ENCODE data around the gene NUDT7.

- TF ChIP-seq EZH2 (IDR thresholded peaks at IDR 0.05; ENCODE audit: borderline replicate concordance, low read depth, low read length, severe bottlenecking), result no peak
- TF ChIP-seq CTCF (IDR thresholded peaks at IDR 0.05; ENCODE audit: extremely low read depth in 1 of 2, insufficient read depth in 1 of 2, low read depth in 1 of 2, low read length in 2 of 2), result no peak
- no peak for TF ChIP-seq JUN (IDR thresholded peaks at IDR 0.05; ENCODE audit: borderline replicate concordance, insufficient read depth, insufficient read length, low read depth)
Observed at GRCh38 chr16:77781091-77781490, 58.8 kb downstream of the NUDT7 start.

All from endothelial cell of umbilical vein (primary cell).